ENCODE results near the gene RAB44. TPM values are rescaled to one million over a fixed set of nuclear protein-coding genes. Genes with fewer than 3 reads are reported as not detected.

Gene RAB44
- total and polyA plus RNA-seq, 2 of the 13 experiments (the other 11 are each of a cell fraction or from before 2014, with no cell fraction given): not detected

GRCh38 chr6:36678488-36679042 lies 19.1 kb upstream of the RAB44 start, which contains the start of gene CDKN1A (continued):
- TF ChIP-seq AKNA (CRISPR knock-in tag; IDR thresholded peaks at IDR 0.05; ENCODE audit: borderline replicate concordance) (no peak), ZBTB1 (CRISPR knock-in tag; IDR thresholded peaks at IDR 0.05; ENCODE audit: borderline replicate concordance) (no peak), TBX2 (CRISPR knock-in tag; IDR thresholded peaks at IDR 0.05; ENCODE audit: borderline replicate concordance) (peak; percentile 92), KDM6A (CRISPR knock-in tag; IDR thresholded peaks at IDR 0.05; ENCODE audit: low read depth) (peak; percentile 1; the same call in 1 of the 2 replicates), CCAR2 (optimal IDR thresholded peaks at IDR 0.05; ENCODE audit: low read depth, low read length) (no peak), KLF15 (CRISPR knock-in tag; IDR thresholded peaks at IDR 0.05; ENCODE audit: borderline replicate concordance) (no peak), SMARCE1 (IDR thresholded peaks at IDR 0.05; ENCODE audit: borderline replicate concordance) (no peak), ZMYM3 (CRISPR knock-in tag; IDR thresholded peaks at IDR 0.05) (0 out of 2 replicates have a peak, but pooled peaks have one; percentile 5), ZNF260 (CRISPR knock-in tag; IDR thresholded peaks at IDR 0.05; ENCODE audit: borderline replicate concordance, low read depth) (no peak), ZNF224 (CRISPR knock-in tag; IDR thresholded peaks at IDR 0.05) (peak; percentile 82), ZBTB8A (CRISPR knock-in tag; IDR thresholded peaks at IDR 0.05; ENCODE audit: borderline replicate concordance, low read depth) (no peak), MED1 (CRISPR knock-in tag; IDR thresholded peaks at IDR 0.05) (peak; percentile 92), RBM39 (IDR thresholded peaks at IDR 0.05; ENCODE audit: low read depth, low read length, poor library complexity, severe bottlenecking) (peak; percentile 87), JDP2 (CRISPR knock-in tag; IDR thresholded peaks at IDR 0.05; ENCODE audit: borderline replicate concordance) (no peak; the same call in 1 of the 2 replicates), ZNF619 (CRISPR knock-in tag; IDR thresholded peaks at IDR 0.05) (peak; percentile 63; the same call in 1 of the 2 replicates), ZNF354B (CRISPR knock-in tag; IDR thresholded peaks at IDR 0.05) (0 out of 2 replicates have a peak, but pooled peaks have one; percentile 70), ZNF20 (CRISPR knock-in tag; IDR thresholded peaks at IDR 0.05) (no peak), ZNF660 (CRISPR knock-in tag; IDR thresholded peaks at IDR 0.05; ENCODE audit: borderline replicate concordance, low read depth) (no peak), ZNF576 (CRISPR knock-in tag; IDR thresholded peaks at IDR 0.05) (no peak; the same call in 1 of the 2 replicates), YEATS2 (CRISPR knock-in tag; IDR thresholded peaks at IDR 0.05; ENCODE audit: borderline replicate concordance) (0 out of 2 replicates have a peak, but pooled peaks have one; percentile 8), ZFX (CRISPR knock-in tag; IDR thresholded peaks at IDR 0.05; ENCODE audit: low read depth) (peak; percentile 69), IKZF1 (IDR thresholded peaks at IDR 0.05) (no peak), KLF13 (CRISPR knock-in tag; IDR thresholded peaks at IDR 0.05) (0 out of 2 replicates have a peak, but pooled peaks have one; percentile 48), ZNF589 (CRISPR knock-in tag; conservative IDR thresholded peaks at IDR 0.05) (no peak; the same call in 1 of the 2 replicates)
